Iris pigment epithelial cell (primary cell): ENCODE results near the gene MOCS3.

Experiments used
- DNase-seq: peaks from one replicate; pipeline ENCODE4 v3.0.0-alpha.2; 2011; ENCODE audit warnings: low read depth

Gene MOCS3

GRCh38 chr20:51012357-51012756 lies 53.7 kb downstream of the MOCS3 start:
- no peak for DNase-seq
